ENCODE results near the gene RTP5. TPM values are rescaled to one million over a fixed set of nuclear protein-coding genes. Genes with fewer than 3 reads are reported as not detected.

The RTP5 gene
- total RNA-seq, 2 donors from 2014 or later: not detected

DNA sequence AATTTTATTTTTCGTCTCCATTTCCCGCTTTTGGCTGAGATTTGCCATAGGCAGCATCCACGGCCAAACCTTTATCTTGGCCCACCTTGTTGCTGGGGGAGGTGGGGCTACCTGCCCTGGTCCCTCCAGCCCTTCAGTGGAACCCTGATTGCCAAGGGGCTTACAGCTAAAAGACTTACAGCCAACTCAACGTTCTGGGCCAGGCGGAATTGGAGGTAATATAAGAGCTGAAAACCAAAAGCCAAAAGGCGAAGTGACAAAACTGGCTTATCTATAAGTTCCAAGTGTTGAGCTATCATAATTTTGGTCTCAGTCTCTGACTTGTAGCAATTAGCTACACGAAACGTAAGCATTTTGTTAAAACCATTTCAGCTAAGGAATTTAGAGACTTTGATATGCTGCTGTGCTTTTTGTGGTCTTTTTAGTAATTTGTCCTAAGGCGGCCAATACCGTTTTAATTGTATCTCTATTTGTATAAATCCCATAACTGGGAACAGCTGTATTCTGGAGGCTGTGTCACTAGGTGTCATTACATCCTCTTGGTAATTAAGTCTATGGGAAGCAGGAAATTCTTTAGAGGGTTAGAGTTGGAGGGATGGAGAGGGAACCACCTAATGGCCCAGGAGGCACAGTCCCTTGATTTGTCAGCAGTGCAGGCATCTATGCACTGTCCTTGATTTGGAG, 34.9 kb upstream of the RTP5 start:
- H3K27me3 ChIP-seq (ENCODE audit: control insufficient read depth, insufficient read depth, low read length, poor library complexity, severe bottlenecking): no peaks in the 10 kb centered on the region
- no peak overlapping the region for H3K27ac Mint-ChIP-seq
- no peak overlapping the region for H3K27ac ChIP-seq (ENCODE audit: low read depth, low read length)
- peak; percentile 10 for DNase-seq
- TF ChIP-seq, protein P1, sequence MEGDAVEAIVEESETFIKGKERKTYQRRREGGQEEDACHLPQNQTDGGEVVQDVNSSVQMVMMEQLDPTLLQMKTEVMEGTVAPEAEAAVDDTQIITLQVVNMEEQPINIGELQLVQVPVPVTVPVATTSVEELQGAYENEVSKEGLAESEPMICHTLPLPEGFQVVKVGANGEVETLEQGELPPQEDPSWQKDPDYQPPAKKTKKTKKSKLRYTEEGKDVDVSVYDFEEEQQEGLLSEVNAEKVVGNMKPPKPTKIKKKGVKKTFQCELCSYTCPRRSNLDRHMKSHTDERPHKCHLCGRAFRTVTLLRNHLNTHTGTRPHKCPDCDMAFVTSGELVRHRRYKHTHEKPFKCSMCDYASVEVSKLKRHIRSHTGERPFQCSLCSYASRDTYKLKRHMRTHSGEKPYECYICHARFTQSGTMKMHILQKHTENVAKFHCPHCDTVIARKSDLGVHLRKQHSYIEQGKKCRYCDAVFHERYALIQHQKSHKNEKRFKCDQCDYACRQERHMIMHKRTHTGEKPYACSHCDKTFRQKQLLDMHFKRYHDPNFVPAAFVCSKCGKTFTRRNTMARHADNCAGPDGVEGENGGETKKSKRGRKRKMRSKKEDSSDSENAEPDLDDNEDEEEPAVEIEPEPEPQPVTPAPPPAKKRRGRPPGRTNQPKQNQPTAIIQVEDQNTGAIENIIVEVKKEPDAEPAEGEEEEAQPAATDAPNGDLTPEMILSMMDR (conservative IDR thresholded peaks at IDR 0.05): no peak
- H3K9ac ChIP-seq (ENCODE audit: extremely low read depth, low read length, poor library complexity, severe bottlenecking): no peak overlapping the region
- no peaks in the 10 kb centered on the region for H3K36me3 ChIP-seq (ENCODE audit: control insufficient read depth, insufficient read depth, low read length)
- no peaks in the 10 kb centered on the region for H3K4me1 ChIP-seq (ENCODE audit: control insufficient read depth, insufficient read depth, low read length)
- no peaks in the 10 kb centered on the region for H3K27me3 Mint-ChIP-seq (ENCODE audit: insufficient read depth)
- no peak overlapping the region for H3K4me3 Mint-ChIP-seq
- H3K9me3 ChIP-seq (ENCODE audit: control insufficient read depth, low read length): no peaks in the 10 kb centered on the region
- peaks cover 23% of the 10 kb centered on the region for H3K9me3 Mint-ChIP-seq
- H3K4me1 Mint-ChIP-seq: peaks cover 12% of the 10 kb centered on the region
- 91 to 96% methylated on average over 10 of the region's 10 CpGs for WGBS, 2 experiments (ENCODE audit: insufficient coverage in 1 of 2, insufficient read length in 1 of 2)
- peaks cover 2% of the 10 kb centered on the region for H3K36me3 Mint-ChIP-seq (ENCODE audit: low read depth)
- H3K4me3 ChIP-seq (ENCODE audit: low read length): no peak overlapping the region

DNA sequence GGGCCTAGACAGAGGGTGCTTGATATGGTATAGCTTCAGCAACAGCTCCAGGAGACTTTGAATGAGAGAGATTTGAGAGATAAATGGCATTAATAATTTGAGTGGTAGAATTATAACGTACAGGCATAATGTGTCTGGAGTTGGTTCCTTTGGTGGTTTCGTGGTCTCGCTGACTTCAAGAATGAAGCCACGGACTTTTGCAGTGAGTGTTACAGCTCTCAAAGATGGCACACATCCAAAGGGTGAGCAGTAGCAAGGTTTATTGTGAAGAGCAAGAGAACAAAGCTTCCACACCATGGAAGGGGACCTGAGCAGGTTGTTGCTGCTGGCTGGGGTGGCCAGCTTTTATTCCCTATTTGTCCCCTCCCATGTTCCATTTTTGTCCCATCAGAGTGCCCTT, 33.9 kb upstream of the RTP5 start:
- Histone ChIP-seq H3K9me3 (ENCODE audit: control insufficient read depth, low read length) (no peaks in the 10 kb centered on the region), H3K36me3 (ENCODE audit: control insufficient read depth, insufficient read depth, low read length) (no peaks in the 10 kb centered on the region), H3K9ac (ENCODE audit: extremely low read depth, low read length, poor library complexity, severe bottlenecking) (no peak overlapping the region), H3K4me3 (ENCODE audit: low read length) (no peak overlapping the region), H3K4me1 (ENCODE audit: control insufficient read depth, insufficient read depth, low read length) (no peaks in the 10 kb centered on the region), H3K27me3 (ENCODE audit: control insufficient read depth, insufficient read depth, low read length, poor library complexity, severe bottlenecking) (no peaks in the 10 kb centered on the region), H3K27ac (ENCODE audit: low read depth, low read length) (no peak overlapping the region)
- WGBS, 2 experiments (ENCODE audit: insufficient coverage in 1 of 2, insufficient read length in 1 of 2): 96 to 97% methylated on average over 4 of the region's 4 CpGs
- peaks cover 12% of the 10 kb centered on the region for H3K4me1 Mint-ChIP-seq
- peaks cover 2% of the 10 kb centered on the region for H3K36me3 Mint-ChIP-seq (ENCODE audit: low read depth)
- H3K9me3 Mint-ChIP-seq: peaks cover 23% of the 10 kb centered on the region
- DNase-seq: peak; percentile 8
- no peak overlapping the region for H3K4me3 Mint-ChIP-seq
- no peak overlapping the region for H3K27ac Mint-ChIP-seq
- TF ChIP-seq, protein P1 (conservative IDR thresholded peaks at IDR 0.05): no peak
- no peaks in the 10 kb centered on the region for H3K27me3 Mint-ChIP-seq (ENCODE audit: insufficient read depth)

DNA sequence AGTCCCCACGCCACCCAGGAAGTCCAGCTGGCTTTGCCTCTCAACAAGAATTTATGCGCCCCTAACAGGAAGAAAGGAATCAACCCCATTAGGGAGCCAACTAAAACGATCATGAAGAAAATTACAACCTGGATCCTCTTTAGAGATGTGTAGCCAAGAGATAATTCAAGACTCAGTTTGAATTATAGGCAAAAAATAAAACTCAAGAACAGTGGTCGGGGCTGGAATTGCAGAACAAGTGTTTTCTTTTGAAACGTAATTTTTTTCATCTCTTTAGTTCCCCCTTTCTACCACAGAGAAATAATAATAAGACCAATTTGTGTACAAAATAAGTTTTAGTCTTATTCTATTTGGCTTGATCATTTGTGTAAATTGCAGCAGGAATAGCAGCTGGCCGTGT, 33.2 kb upstream of the RTP5 start:
- Mint-ChIP-seq H3K36me3 (ENCODE audit: low read depth) (peaks cover 2% of the 10 kb centered on the region), H3K9me3 (peaks cover 23% of the 10 kb centered on the region), H3K27me3 (ENCODE audit: insufficient read depth) (no peaks in the 10 kb centered on the region), H3K27ac (no peak overlapping the region), H3K4me3 (no peak overlapping the region), H3K4me1 (peaks cover 12% of the 10 kb centered on the region)
- Histone ChIP-seq H3K9ac (ENCODE audit: extremely low read depth, low read length, poor library complexity, severe bottlenecking) (no peak overlapping the region), H3K9me3 (ENCODE audit: control insufficient read depth, low read length) (no peaks in the 10 kb centered on the region), H3K4me3 (ENCODE audit: low read length) (no peak overlapping the region), H3K27ac (ENCODE audit: low read depth, low read length) (no peak overlapping the region), H3K36me3 (ENCODE audit: control insufficient read depth, insufficient read depth, low read length) (no peaks in the 10 kb centered on the region), H3K4me1 (ENCODE audit: control insufficient read depth, insufficient read depth, low read length) (no peaks in the 10 kb centered on the region), H3K27me3 (ENCODE audit: control insufficient read depth, insufficient read depth, low read length, poor library complexity, severe bottlenecking) (no peaks in the 10 kb centered on the region)
- 92 to 97% methylated on average over 4 to 6 of the region's 6 CpGs for WGBS, 2 experiments (ENCODE audit: insufficient coverage in 1 of 2, insufficient read length in 1 of 2)
- no peak for DNase-seq
- TF ChIP-seq, protein P1 (conservative IDR thresholded peaks at IDR 0.05): no peak

Measured in endodermal cell (in vitro differentiated cells).